ENCODE data around the gene MYH3.

MYH3 gene

DNA sequence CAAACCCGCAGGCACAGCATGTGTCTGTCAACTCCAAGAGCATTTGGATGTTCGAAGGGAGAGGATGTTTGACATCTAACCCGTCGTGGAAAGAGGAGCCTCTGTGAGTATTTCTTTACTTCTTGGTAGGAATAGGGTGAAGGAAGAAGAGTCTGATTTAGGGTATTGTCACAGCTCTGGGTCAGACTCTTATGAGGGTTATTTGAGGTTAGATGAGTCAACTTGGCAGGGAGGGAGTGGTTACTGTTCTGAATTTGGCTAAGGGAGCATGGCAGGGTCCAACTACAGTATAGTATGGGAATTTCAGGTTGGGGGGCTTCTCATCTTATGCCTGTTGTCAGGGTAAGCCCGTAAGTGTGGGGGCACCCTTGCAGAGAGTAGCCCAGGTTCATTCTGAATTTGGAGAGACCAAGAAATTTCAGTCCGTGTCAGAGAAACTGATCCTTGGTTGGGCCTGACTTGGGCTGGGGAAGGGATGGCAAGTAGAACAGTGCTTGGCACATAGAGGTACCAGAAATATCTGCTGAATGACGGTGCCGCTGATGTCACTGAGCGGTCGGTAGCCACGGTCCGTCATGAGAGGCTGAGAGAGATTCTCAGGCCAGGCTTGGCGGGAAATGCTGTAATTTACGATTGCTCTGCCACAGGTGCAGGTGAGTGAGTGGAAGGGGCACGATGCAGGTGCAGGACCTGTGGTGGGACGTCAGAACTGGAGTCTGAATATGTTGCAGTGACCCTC, 43.2 kb downstream of the MYH3 start:
- no peak for DNase-seq

DNA sequence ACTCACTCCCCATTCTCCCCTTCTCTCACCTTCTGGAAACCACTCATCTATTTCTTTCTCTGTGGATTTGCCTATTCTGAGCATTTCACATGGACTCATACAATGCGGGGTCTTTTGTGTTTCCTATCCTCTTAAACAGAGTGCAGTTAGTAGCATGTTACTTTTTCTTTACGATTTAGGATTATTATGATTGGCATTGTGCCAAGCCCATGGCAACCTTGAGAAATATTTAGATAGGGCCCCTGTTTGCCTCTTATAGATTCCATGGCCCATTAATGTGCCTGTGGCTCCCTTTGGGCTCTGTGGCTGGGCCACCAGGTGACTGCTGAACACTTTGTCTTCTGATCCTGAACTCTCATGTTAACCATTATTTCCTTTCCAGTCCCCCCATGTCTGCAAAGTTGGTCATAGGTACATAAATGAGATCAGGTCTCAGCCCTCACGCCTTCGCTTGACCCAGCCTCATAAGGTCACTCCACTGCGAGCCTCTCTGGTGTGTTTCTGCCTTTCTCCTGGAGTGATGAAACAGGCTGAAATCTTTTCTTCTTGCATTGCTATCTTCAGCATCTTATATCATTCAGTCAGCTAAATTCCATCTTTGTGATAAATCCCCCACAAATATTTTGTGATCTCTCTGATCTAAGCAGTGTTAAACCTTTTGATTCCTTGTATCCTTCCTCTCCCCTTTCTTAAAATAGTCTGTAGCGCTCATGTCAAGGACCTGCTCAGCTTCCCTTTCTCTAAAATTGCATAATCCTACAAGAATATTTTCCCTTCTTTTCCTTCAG, 44.0 kb downstream of the MYH3 start:
- no peak for DNase-seq

DNA sequence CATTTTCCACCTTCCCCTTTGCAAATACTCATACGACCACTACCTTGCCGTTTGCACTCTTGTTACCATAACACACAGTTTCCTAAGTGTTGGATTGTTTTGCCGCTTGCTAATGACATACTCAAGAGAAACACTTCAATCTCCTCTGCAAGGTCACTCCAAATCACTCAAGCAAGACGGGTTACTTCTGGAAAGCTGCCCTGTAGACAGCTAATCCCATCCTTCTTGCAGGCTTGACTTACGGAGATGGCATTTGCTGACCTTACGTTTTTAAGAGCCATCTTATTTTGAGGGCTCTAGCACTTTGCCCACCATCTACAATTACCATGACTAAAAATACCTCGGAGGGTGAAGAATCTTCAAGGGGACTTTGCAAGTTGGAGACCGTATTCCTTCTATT, 46.2 kb downstream of the MYH3 start:
- DNase-seq: no peak

DNA sequence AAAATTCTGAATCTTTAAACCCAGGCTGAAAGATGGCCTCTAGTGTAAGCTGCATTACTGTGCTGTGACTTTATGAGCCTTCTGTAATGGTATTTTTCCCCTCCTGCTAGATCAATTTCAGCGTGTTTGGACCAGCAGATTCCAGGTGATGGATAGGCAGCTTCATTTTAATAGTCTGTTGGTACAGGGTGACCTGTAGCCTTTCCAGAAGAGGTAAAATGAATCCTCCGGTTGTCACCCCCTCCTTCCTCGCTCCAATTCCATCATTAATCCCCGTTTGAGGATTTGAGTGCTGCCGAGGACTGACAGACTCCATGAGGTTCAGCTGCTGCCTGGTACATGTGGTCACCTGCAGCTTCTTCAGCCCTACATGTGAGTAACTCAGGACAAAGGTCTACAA, 48.9 kb downstream of the MYH3 start:
- DNase-seq: no peak

DNA sequence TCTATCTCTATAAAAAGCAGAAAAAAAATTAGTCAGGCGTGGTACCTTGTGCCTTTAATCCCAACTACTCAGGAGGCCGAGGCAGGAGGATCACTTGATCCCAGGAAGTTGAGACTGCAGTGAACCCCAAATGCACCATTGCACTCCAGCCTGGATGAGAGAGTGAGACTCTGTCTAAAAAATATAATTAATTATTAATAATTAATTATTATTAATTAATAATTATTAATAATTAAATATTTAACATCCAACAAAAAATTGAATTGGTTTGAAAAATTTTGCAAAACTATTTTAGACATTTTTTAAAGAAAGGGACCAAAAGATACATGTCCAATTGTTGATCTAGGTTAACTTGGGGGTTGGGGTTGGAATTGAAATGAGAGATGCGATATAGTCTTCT, 51.0 kb downstream of the MYH3 start:
- DNase-seq: no peak

DNA sequence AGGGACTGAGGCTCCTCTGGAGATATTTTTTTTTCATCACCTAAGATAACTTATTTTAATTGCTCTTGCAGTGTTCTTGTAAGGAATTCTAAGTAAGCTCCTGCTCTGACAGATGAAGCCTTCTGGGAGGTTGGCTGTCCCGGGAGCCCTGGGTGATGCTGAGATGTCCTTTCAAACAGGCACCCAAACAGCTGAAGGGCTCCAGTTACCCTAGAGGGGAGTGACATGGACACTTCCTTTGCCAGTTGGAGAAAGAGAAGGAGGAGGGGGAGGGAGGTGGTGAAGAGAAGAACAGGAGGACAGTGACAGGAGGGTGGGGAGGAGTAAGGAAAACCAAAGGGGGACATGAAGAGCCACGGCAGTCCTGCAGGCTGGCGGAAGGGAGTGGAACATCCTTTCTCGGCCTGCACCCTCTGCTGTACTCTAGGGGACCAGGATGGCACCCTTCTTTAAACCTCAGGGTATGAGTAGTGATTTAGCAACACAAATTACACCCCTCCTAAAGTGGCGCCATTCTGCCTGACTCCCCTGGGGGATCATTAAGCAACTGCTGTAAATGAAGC, 51.8 kb downstream of the MYH3 start:
- no peak for DNase-seq

DNA sequence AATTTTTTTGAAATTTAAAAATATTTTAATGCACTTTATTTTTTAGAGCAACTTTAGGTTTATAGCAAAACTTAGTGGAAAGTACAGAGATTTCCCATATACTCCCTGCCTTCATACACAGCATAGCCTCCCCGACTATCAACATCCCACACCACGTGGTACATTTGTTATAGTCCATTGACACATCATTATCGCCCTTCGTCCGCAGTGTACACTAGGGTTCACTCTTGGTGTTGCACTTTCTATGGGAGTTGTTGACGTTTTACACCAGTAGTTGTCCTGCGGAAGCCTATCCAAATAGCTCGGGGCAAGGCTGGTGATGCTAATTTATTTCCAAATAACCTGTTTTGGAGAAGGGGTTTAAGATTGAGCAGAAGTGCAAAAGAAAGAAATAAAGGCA, 52.6 kb downstream of the MYH3 start:
- DNase-seq: no peak

DNA sequence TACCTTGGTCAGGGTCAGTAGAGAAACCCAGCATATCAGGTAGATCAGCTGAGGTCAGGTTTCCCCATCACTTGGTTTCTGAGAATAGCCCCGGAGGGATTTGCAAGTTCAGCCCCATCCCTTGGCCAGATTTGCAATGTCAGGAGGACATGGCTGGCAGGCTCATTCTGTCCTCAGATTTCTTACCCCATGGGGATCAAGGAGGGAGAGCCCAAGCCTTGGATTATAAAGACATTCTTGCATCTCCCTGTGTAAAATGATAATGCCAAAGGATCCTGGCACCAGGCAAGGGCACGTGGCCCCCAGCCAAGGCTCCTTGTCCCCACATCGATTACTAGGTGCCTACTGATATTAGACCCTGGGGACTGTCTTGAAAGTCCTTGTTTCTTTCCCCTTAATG, 53.2 kb downstream of the MYH3 start:
- no peak for DNase-seq

DNA sequence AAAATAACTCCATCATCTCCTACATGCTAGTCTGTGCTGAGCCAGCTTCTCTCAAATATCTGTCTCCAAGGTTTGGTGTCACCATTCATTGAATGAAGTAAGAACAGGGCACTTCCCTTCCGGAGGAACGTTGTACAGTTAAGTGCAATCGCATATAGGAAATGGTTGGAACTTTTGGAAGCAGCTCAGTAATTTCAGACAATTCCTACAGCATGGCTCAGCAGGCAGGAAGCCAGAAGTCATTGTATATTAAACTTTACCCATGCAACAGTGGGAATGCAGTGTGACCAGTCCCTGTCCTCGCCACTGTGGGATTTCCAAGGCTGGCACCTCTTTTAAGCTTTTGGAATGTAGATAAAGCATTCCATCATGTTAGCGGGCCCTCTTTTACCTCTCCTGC, 56.5 kb downstream of the MYH3 start:
- no peak for DNase-seq

DNA sequence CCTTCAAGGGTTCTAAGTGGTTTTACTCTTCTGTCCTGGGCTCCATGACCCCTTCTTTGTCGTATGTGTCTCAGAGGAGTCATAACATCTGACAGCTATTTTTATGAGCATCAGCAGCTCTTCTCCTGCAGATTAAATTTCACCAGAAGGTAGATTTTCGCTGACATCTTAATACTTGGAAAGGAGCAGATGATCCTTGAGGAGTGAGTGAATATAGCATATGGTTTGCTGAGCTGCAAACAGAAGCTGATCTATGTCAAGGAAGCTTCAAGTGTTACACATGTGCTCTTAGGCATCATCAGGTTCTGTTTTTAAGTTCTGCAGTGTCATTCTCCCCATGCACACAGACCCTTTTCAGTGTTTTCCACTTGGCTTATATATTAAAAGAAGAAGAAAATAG, 58.5 kb downstream of the MYH3 start:
- no peak for DNase-seq

DNA sequence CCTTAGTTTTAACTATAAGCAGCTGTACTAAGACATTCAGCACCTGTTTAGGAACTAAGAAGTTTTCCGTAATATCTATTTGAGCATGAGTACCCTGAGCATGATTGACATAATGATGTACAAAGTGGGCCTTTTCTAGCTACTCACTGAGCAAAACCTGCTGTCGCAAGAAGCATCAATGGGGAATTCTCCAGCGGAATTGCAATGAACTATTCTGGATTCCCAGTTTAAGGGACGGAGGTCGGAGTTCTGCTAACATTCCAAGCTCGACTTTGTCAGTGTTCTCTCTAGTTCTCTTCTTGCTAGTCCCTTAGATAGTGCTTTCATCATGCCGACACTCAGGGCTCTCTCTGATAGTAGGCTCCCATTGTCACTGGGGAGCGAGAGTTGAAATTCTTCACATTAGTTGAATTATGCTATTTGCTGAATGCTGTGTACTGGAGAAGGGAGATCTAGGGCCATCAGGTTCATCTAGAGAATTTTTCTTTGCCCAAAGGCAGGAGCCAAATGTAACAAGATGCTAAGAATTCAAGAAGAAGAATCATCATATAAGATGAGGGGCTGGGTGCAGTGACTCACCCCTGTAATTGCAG, 67.5 kb downstream of the MYH3 start:
- DNase-seq: no peak

DNA sequence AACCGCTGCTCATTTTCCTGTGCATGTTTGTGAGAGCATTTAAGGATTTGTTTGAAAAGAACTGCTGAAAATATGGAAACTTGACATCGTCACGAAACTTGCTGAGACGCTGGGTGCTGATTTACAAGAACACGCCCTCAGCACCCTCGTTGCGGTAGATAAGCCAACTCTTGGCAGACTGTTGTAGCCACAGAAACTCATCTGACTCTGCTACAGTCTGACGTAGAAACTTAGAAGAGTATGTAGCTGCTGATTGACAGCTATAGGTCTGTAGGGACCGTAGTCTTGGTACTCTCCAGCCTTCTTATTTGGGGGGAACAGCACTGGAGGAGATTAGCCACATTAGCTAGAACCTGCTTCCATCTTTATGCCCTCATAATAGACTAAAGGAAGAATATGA, 71.6 kb downstream of the MYH3 start:
- no peak for DNase-seq

DNA sequence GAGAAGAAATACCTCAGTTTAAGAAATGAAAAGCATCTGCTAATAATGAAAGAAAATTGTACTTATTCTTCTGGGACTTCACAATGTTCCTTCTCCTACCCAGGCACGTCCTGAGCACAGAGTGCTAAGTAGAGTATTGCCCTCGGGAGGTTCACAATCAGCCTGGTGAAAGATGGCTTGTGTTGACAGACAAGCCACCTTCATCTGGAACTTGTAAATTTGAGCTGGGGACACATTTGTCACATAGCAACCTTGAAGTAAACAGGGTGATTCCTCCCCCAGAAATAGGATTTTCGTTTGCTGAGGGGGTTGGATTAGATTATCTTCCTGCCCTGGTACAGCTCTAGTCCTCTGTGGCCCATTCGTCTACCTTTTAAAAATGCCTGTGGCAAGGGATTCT, 73.3 kb downstream of the MYH3 start:
- no peak for DNase-seq

DNA sequence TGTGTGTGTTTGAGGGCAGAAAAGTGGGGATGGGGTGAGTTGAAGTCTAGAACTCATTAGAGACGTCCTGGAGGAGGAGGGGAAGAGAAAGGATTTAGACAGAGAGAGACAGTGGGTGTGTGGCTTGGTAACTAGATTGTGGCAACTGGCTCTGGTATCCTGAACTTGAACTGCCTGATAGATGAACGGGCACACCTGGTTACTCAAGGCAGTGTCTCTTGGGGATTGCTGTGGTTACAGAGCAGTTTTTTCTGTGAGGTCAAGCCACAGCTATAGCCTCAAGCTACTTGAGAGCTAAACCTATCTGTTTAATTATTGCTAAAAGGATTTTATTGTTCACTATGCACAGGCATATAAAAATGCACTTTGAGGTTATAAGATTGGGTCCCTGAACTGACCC, 77.8 kb downstream of the MYH3 start:
- no peak for DNase-seq

All from 8988T (cell line).